ENCODE measurements around the gene KPNA1.

KPNA1 gene

GRCh38 chr3:122416966-122417365, 97.8 kb downstream of the KPNA1 start:
- DNase-seq (ENCODE audit: low read depth in 4 of 4, low spot score in 1 of 4) = no peak

GRCh38 chr3:122415762-122416654, 98.7 kb downstream of the KPNA1 start, which contains the start of gene WDR5B:
Gene WDR5B (minus strand): TSS chr3:122416062. CDS start chr3:122415528, 534 bp downstream.
- DNase-seq (ENCODE audit: low read depth in 4 of 4, low spot score in 1 of 4) = peak; percentile 96 to 97 (median 97)

- DNase-seq (ENCODE audit: low read depth in 4 of 4, low spot score in 1 of 4) = peak in 1 of 4 experiments; percentile 10
Measured at GRCh38 chr3:122415104-122415744, 99.5 kb downstream of the KPNA1 start.

- no peak for DNase-seq (ENCODE audit: low read depth in 4 of 4, low spot score in 1 of 4)
Measured at GRCh38 chr3:122414391-122414790, 100.3 kb downstream of the KPNA1 start.

- no peak for DNase-seq (ENCODE audit: low read depth in 4 of 4, low spot score in 1 of 4)
Measured at GRCh38 chr3:122410639-122411038, 104.1 kb downstream of the KPNA1 start.

- no peak for DNase-seq (ENCODE audit: low read depth in 4 of 4, low spot score in 1 of 4)
Measured at GRCh38 chr3:122410111-122410510, 104.6 kb downstream of the KPNA1 start.

GRCh38 chr3:122409446-122409845, 105.3 kb downstream of the KPNA1 start:
- no peak for DNase-seq (ENCODE audit: low read depth in 4 of 4, low spot score in 1 of 4)

GRCh38 chr3:122407946-122408345, 106.8 kb downstream of the KPNA1 start:
- DNase-seq (ENCODE audit: low read depth in 4 of 4, low spot score in 1 of 4) = no peak

GRCh38 chr3:122406198-122406597, 108.5 kb downstream of the KPNA1 start:
- DNase-seq (ENCODE audit: low read depth in 4 of 4, low spot score in 1 of 4) = no peak

GRCh38 chr3:122405015-122405414, 109.7 kb downstream of the KPNA1 start:
- no peak for DNase-seq (ENCODE audit: low read depth in 4 of 4, low spot score in 1 of 4)

- DNase-seq (ENCODE audit: low read depth in 4 of 4, low spot score in 1 of 4) = no peak
Measured at GRCh38 chr3:122403489-122403888, 111.2 kb downstream of the KPNA1 start.

- DNase-seq (ENCODE audit: low read depth in 4 of 4, low spot score in 1 of 4) = no peak
Measured at GRCh38 chr3:122398920-122399319, 115.8 kb downstream of the KPNA1 start.

GRCh38 chr3:122397201-122397600, 117.5 kb downstream of the KPNA1 start:
- no peak for DNase-seq (ENCODE audit: low read depth in 4 of 4, low spot score in 1 of 4)

GRCh38 chr3:122396511-122396910, 118.2 kb downstream of the KPNA1 start:
- DNase-seq (ENCODE audit: low read depth in 4 of 4, low spot score in 1 of 4) = no peak

GRCh38 chr3:122395582-122395981, 119.2 kb downstream of the KPNA1 start:
- DNase-seq (ENCODE audit: low read depth in 4 of 4, low spot score in 1 of 4) = no peak

GRCh38 chr3:122394173-122394572, 120.6 kb downstream of the KPNA1 start:
- DNase-seq (ENCODE audit: low read depth in 4 of 4, low spot score in 1 of 4) = no peak

GRCh38 chr3:122392868-122393844, 121.6 kb downstream of the KPNA1 start:
- DNase-seq (ENCODE audit: low read depth in 4 of 4, low spot score in 1 of 4) = no peak

GRCh38 chr3:122391681-122392446, 122.9 kb downstream of the KPNA1 start:
- no peak for DNase-seq (ENCODE audit: low read depth in 4 of 4, low spot score in 1 of 4)

GRCh38 chr3:122390665-122391064, 124.1 kb downstream of the KPNA1 start:
- no peak for DNase-seq (ENCODE audit: low read depth in 4 of 4, low spot score in 1 of 4)

GRCh38 chr3:122389892-122390291, 124.8 kb downstream of the KPNA1 start:
- no peak for DNase-seq (ENCODE audit: low read depth in 4 of 4, low spot score in 1 of 4)
